Hepatocyte (in vitro differentiated cells): ENCODE results near the gene PSAPL1. TPM values are rescaled to one million over a fixed set of nuclear protein-coding genes. Genes with fewer than 3 reads are reported as not detected.
A peak's percentile ranks its signal among the peaks of the same experiment; 100 is the strongest.

Source experiments
- DNase-seq: peaks from one replicate; pipeline ENCODE4 v3.0.0-alpha.2; 2016; ENCODE audit warnings: low spot score
- H2AFZ ChIP-seq: fragments of 200-600 bp; sonication (generic); 2 replicates; pipeline ENCODE4 v1.6.0; 2016; ENCODE audit warnings: antibody characterized with exemption, mild to moderate bottlenecking
- H3K27ac ChIP-seq: fragments of 200-600 bp; sonication (generic); 2 replicates; pipeline ENCODE4 v1.5.1; 2016; ENCODE audit warnings: mild to moderate bottlenecking
- H3K27me3 ChIP-seq: fragments of 200-600 bp; sonication (generic); 2 replicates; pipeline ENCODE4 v1.6.1; 2016
- H3K36me3 ChIP-seq: fragments of 200-600 bp; sonication (generic); replicated peaks from 2 replicates; pipeline ENCODE4 v1.5.1; 2016; ENCODE audit warnings: low read depth; ENCODE audit not compliant: insufficient read depth
- H3K4me1 ChIP-seq: fragments of 200-600 bp; sonication (generic); 2 replicates; pipeline ENCODE4 v1.5.1; 2016; ENCODE audit warnings: mild to moderate bottlenecking, moderate library complexity; ENCODE audit not compliant: insufficient read depth
- H3K4me2 ChIP-seq: fragments of 200-600 bp; sonication (generic); 2 replicates; pipeline ENCODE4 v1.6.0; 2016
- H3K4me3 ChIP-seq: fragments of 200-600 bp; sonication (generic); 2 replicates; pipeline ENCODE4 v1.5.1; 2016; ENCODE audit warnings: mild to moderate bottlenecking
- H3K79me2 ChIP-seq: fragments of 200-600 bp; sonication (generic); 2 replicates; pipeline ENCODE4 v1.6.0; 2017; ENCODE audit warnings: mild to moderate bottlenecking
- H3K9me2 ChIP-seq: fragments of 200-600 bp; sonication (generic); replicated peaks from 2 replicates; pipeline ENCODE4 v1.6.0; 2017; ENCODE audit warnings: mild to moderate bottlenecking; ENCODE audit not compliant: insufficient read depth
- H3K9me3 ChIP-seq: fragments of 200-600 bp; sonication (generic); 2 replicates; pipeline ENCODE4 v1.5.1; 2016; ENCODE audit warnings: low read depth, mild to moderate bottlenecking
- H4K20me1 ChIP-seq: fragments of 200-600 bp; sonication (generic); 2 replicates; pipeline ENCODE4 v1.6.0; 2016; ENCODE audit warnings: mild to moderate bottlenecking; ENCODE audit not compliant: insufficient read depth, poor library complexity, severe bottlenecking
- EZH2 ChIP-seq: fragments of 200-600 bp; sonication (generic); IDR thresholded peaks from 2 replicates; pipeline ENCODE4 v1.6.1; 2016; ENCODE audit warnings: antibody characterized with exemption, mild to moderate bottlenecking, borderline replicate concordance
- EZH2phosphoT487 ChIP-seq: fragments of 200-600 bp; sonication (generic); IDR thresholded peaks from one replicate; pipeline ENCODE4 v1.6.1; 2018; ENCODE audit warnings: antibody characterized with exemption, mild to moderate bottlenecking, low read depth, moderate library complexity; ENCODE audit not compliant: unreplicated experiment, severe bottlenecking
- WGBS: methylation state at CpG from one replicate; pipeline ENCODE4 v1.1.6; 2016; ENCODE audit warnings: low lambda C conversion rate; ENCODE audit errors: missing lambda C conversion rate; 5-methylcytosine and 5-hydroxymethylcytosine counted together
- polyA plus RNA-seq: library from polyadenylated mRNA; unstranded; fragments of >200 nt; fragmentation: Nextera tagmentation; extraction: Ambion mirVana; gene quantifications from 2 replicates; pipeline ENCODE4 v1.2.1, GENCODE V29; 2016
- total RNA-seq: library from RNA; depleted of rRNA; stranded (reverse); fragments of >200 nt; gene quantifications from 2 replicates; pipeline ENCODE4 v1.2.3, GENCODE V29; 2014
- TF ChIP-seq, protein P1 (sequence below): fragments of 200-600 bp; sonication (generic); IDR thresholded peaks from 2 replicates; pipeline ENCODE4 v1.5.1; 2016; ENCODE audit warnings: antibody characterized with exemption, mild to moderate bottlenecking; ENCODE audit not compliant: poor library complexity

The PSAPL1 gene
- total and polyA plus RNA-seq, 2 experiments from 2014 or later = 4.3 to 4.4 TPM

GRCh38 chr4:7439699-7440098 lies 5.0 kb upstream of the PSAPL1 start:
- no peaks in the 10 kb centered on the region for H3K9me2 ChIP-seq
- H3K79me2 ChIP-seq = no peaks in the 10 kb centered on the region
- no peak for DNase-seq
- H3K36me3 ChIP-seq = no peaks in the 10 kb centered on the region
- peaks cover 23% of the 10 kb centered on the region for H3K4me1 ChIP-seq
- 84% methylated on average over 2 of the region's 2 CpGs for whole genome bisulfite sequencing
- TF ChIP-seq EZH2 = no peak
- TF ChIP-seq EZH2phosphoT487 = no peak
- TF ChIP-seq, protein P1, sequence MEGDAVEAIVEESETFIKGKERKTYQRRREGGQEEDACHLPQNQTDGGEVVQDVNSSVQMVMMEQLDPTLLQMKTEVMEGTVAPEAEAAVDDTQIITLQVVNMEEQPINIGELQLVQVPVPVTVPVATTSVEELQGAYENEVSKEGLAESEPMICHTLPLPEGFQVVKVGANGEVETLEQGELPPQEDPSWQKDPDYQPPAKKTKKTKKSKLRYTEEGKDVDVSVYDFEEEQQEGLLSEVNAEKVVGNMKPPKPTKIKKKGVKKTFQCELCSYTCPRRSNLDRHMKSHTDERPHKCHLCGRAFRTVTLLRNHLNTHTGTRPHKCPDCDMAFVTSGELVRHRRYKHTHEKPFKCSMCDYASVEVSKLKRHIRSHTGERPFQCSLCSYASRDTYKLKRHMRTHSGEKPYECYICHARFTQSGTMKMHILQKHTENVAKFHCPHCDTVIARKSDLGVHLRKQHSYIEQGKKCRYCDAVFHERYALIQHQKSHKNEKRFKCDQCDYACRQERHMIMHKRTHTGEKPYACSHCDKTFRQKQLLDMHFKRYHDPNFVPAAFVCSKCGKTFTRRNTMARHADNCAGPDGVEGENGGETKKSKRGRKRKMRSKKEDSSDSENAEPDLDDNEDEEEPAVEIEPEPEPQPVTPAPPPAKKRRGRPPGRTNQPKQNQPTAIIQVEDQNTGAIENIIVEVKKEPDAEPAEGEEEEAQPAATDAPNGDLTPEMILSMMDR = no peak
- H3K9me3 ChIP-seq = no peaks in the 10 kb centered on the region
- H4K20me1 ChIP-seq = no peaks in the 10 kb centered on the region
- no peaks in the 10 kb centered on the region for H3K27me3 ChIP-seq
- no peak overlapping the region for H2AFZ ChIP-seq
- no peak overlapping the region for H3K4me2 ChIP-seq
- no peak overlapping the region for H3K27ac ChIP-seq
- H3K4me3 ChIP-seq = no peak overlapping the region

GRCh38 chr4:7436256-7436655 lies 1.5 kb upstream of the PSAPL1 start:
- Histone ChIP-seq H3K4me2 (peak overlapping the region; percentile 33), H3K4me3 (no peak overlapping the region), H4K20me1 (no peaks in the 10 kb centered on the region), H3K9me3 (no peaks in the 10 kb centered on the region), H3K79me2 (no peaks in the 10 kb centered on the region), H2AFZ (no peak overlapping the region), H3K9me2 (no peaks in the 10 kb centered on the region), H3K4me1 (peaks cover 27% of the 10 kb centered on the region), H3K27me3 (no peaks in the 10 kb centered on the region), H3K36me3 (no peaks in the 10 kb centered on the region), H3K27ac (peak overlapping the region; percentile 98)
- WGBS = 87% methylated on average over 13 of the region's 13 CpGs
- no peak for DNase-seq
- TF ChIP-seq, protein P1 = no peak
- no peak for TF ChIP-seq EZH2
- TF ChIP-seq EZH2phosphoT487 = no peak

DNA sequence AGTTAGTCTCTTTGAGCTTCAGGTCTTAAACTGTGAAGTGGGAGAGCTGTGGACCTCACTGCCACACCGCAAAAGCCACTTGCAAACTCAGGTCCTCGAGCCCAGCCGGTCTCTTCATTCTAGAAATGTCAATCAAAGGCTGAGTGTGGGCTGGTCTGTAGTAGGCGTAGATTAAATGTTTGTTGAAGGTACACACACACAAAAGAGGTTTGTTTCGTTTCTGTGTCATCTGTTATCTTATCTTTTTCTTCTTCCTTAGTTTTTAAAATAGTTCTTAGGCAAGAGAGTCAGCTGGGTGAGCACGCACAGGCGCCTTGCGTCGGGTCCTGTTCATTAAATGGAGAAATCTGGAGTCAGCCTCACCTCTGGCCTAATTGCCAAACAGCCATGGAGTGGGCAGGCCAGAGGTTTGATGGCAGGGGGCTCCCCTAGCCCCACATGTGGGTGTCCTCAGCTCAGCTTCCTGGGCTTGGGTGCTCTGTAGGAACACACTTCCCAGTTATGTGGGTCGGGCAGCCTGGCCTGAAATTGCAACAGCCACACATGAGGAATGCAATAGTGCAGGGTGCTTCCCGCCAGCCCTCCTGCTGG lies 836 bp upstream of the PSAPL1 start:
- Histone ChIP-seq H3K27me3 (no peaks in the 10 kb centered on the region), H3K4me1 (peaks cover 27% of the 10 kb centered on the region), H3K36me3 (no peaks in the 10 kb centered on the region), H3K9me3 (no peaks in the 10 kb centered on the region), H3K79me2 (no peaks in the 10 kb centered on the region), H3K9me2 (no peaks in the 10 kb centered on the region), H2AFZ (no peak overlapping the region), H3K27ac (peak overlapping the region; percentile 98), H3K4me2 (peak overlapping the region; percentile 69), H4K20me1 (no peaks in the 10 kb centered on the region), H3K4me3 (no peak overlapping the region)
- DNase-seq = peak; percentile 77
- 39% methylated on average over 11 of the region's 11 CpGs for WGBS
- TF ChIP-seq, protein P1 = no peak
- TF ChIP-seq EZH2 = no peak
- TF ChIP-seq EZH2phosphoT487 = no peak
